Mammary epithelial cell (primary cell): ENCODE results near the gene DOK3.
A peak's percentile ranks its signal among the peaks of the same experiment; 100 is the strongest.

Experiments
- CTCF ChIP-seq, 2 donors: IDR thresholded peaks in 1 of 2; conservative IDR thresholded peaks in 1 of 2; 2 replicates each; pipeline ENCODE4 v1.5.1; 2011 to 2012; ENCODE audit warnings: inconsistent platforms in 2 of 2, low read length in 2 of 2, mild to moderate bottlenecking in 2 of 2, control low read depth in 1 of 2, low read depth in 1 of 2; ENCODE audit not compliant: insufficient read depth in 1 of 2; ENCODE audit errors: extremely low read depth in 1 of 2
- EZH2 ChIP-seq: IDR thresholded peaks from 2 replicates; pipeline ENCODE4 v1.6.1; 2012; ENCODE audit warnings: low read length, inconsistent platforms, borderline replicate concordance

DNA sequence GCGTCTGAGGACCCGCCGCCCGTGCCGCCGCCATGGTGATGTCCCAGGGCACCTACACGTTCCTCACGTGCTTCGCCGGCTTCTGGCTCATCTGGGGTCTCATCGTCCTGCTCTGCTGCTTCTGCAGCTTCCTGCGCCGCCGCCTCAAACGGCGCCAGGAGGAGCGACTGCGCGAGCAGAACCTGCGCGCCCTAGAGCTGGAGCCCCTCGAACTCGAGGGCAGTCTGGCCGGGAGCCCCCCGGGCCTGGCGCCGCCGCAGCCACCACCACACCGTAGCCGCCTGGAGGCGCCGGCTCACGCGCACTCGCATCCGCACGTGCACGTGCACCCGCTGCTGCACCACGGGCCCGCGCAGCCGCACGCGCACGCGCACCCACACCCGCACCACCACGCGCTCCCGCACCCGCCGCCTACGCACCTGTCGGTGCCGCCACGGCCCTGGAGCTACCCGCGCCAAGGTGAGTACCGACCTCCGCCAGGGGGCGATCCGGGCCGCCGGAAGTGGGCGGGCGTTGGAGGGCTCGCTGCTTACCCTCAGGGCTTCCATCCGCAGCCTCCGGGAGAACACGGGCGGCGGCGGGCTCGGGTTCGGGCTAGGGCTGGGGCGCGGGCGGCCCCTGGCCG, 54.5 kb downstream of the DOK3 start:
- TF ChIP-seq CTCF (conservative IDR thresholded peaks at IDR 0.05 in 1 of 2, IDR thresholded peaks at IDR 0.05 in 1 of 2; ENCODE audit: extremely low read depth in 1 of 2, insufficient read depth in 1 of 2, low read depth in 1 of 2, low read length in 2 of 2) (peak; percentile 28 to 67), EZH2 (no peak)
